Smooth muscle cell (in vitro differentiated cells): ENCODE results near the gene ARHGAP23. TPM values are rescaled to one million over a fixed set of nuclear protein-coding genes. Genes with fewer than 3 reads are reported as not detected.

Source experiments
- DNase-seq: peaks from one replicate; lab custom pipeline; 2025; ENCODE audit not compliant: unreplicated experiment; lab: John Stamatoyannopoulos, UW
- H2AFZ ChIP-seq: fragments of 200-600 bp; sonication (generic); 2 replicates; pipeline ENCODE4 v1.6.0; 2016; ENCODE audit warnings: antibody characterized with exemption, low read depth, mild to moderate bottlenecking
- H3F3A ChIP-seq: fragments of 200-600 bp; sonication (generic); 2 replicates; pipeline ENCODE4 v1.6.0; 2017; ENCODE audit warnings: antibody characterized with exemption, low read depth
- H3K27ac ChIP-seq: fragments of 200-600 bp; sonication (generic); 2 replicates; pipeline ENCODE4 v1.5.1; 2016; ENCODE audit warnings: low read depth, mild to moderate bottlenecking
- H3K27me3 ChIP-seq: fragments of 200-600 bp; sonication (generic); 2 replicates; pipeline ENCODE4 v1.6.1; 2016; ENCODE audit warnings: low read depth, mild to moderate bottlenecking
- H3K36me3 ChIP-seq: fragments of 200-600 bp; sonication (generic); 2 replicates; pipeline ENCODE4 v1.5.1; 2016; ENCODE audit warnings: low read depth
- H3K4me1 ChIP-seq: fragments of 200-600 bp; sonication (generic); 2 replicates; pipeline ENCODE4 v1.5.1; 2016; ENCODE audit warnings: low read depth
- H3K4me2 ChIP-seq: fragments of 200-600 bp; sonication (generic); 2 replicates; pipeline ENCODE4 v1.6.0; 2016; ENCODE audit warnings: mild to moderate bottlenecking
- H3K4me3 ChIP-seq: fragments of 200-600 bp; sonication (generic); 2 replicates; pipeline ENCODE4 v1.5.1; 2016; ENCODE audit warnings: mild to moderate bottlenecking
- H3K79me2 ChIP-seq: fragments of 200-600 bp; sonication (generic); 2 replicates; pipeline ENCODE4 v1.6.0; 2016; ENCODE audit warnings: low read depth, mild to moderate bottlenecking
- H3K9ac ChIP-seq: fragments of 200-600 bp; sonication (generic); 2 replicates; pipeline ENCODE4 v1.6.0; 2016; ENCODE audit warnings: low read depth
- H3K9me3 ChIP-seq: fragments of 200-600 bp; sonication (generic); replicated peaks from 2 replicates; pipeline ENCODE4 v1.5.1; 2016; ENCODE audit warnings: low read depth
- H4K20me1 ChIP-seq: fragments of 200-600 bp; sonication (generic); 2 replicates; pipeline ENCODE4 v1.6.0; 2016; ENCODE audit warnings: low read depth
- WGBS: methylation state at CpG from one replicate; pipeline ENCODE4 v1.1.7; 2016; ENCODE audit warnings: low lambda C conversion rate; 5-methylcytosine and 5-hydroxymethylcytosine counted together
- polyA plus RNA-seq: library from polyadenylated mRNA; unstranded; fragments of >200 nt; fragmentation: Nextera tagmentation; extraction: Ambion mirVana; gene quantifications from 2 replicates; pipeline ENCODE4 v1.2.1, GENCODE V29; 2016
- total RNA-seq: library from RNA; depleted of rRNA; stranded (reverse); fragments of >200 nt; gene quantifications from 2 replicates; pipeline ENCODE4 v1.2.3, GENCODE V29; 2014
- TF ChIP-seq, protein P1 (sequence below): fragments of 200-600 bp; sonication (generic); IDR thresholded peaks from 2 replicates; pipeline ENCODE4 v1.5.1; 2017; ENCODE audit warnings: borderline replicate concordance, mild to moderate bottlenecking, antibody characterized with exemption; ENCODE audit not compliant: insufficient read depth, poor library complexity, severe bottlenecking

The ARHGAP23 gene
- total and polyA plus RNA-seq, 2 experiments from 2014 or later: 24.9 to 34.0 TPM

DNA sequence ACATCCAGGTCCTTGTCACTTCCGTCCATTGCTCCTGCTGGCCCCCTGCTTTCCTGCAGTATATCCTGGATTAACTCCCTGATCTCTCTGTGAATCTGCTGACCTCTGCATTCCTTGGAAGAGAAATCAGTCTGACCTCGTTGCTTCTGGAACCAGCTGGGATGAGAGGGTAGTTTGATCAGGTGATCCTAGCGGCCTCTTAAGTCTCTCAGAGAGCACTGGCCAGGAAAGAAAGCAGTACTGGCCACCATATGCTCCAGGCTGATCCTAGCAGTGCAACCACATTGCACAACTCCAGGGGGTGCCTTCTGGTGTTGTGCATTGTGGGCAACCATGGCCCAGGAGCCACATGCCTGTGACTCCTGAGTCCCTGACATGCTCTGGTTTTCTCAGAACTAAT lies 79.2 kb downstream of the ARHGAP23 start:
- TF ChIP-seq, protein P1, sequence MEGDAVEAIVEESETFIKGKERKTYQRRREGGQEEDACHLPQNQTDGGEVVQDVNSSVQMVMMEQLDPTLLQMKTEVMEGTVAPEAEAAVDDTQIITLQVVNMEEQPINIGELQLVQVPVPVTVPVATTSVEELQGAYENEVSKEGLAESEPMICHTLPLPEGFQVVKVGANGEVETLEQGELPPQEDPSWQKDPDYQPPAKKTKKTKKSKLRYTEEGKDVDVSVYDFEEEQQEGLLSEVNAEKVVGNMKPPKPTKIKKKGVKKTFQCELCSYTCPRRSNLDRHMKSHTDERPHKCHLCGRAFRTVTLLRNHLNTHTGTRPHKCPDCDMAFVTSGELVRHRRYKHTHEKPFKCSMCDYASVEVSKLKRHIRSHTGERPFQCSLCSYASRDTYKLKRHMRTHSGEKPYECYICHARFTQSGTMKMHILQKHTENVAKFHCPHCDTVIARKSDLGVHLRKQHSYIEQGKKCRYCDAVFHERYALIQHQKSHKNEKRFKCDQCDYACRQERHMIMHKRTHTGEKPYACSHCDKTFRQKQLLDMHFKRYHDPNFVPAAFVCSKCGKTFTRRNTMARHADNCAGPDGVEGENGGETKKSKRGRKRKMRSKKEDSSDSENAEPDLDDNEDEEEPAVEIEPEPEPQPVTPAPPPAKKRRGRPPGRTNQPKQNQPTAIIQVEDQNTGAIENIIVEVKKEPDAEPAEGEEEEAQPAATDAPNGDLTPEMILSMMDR: peak; percentile 5
- Histone ChIP-seq H3F3A (no peaks in the 10 kb centered on the region), H4K20me1 (peaks cover 62% of the 10 kb centered on the region), H3K9me3 (no peaks in the 10 kb centered on the region), H3K4me2 (no peak overlapping the region), H3K27ac (no peak overlapping the region), H2AFZ (no peak overlapping the region), H3K9ac (no peak overlapping the region), H3K36me3 (no peaks in the 10 kb centered on the region), H3K4me3 (no peak overlapping the region), H3K79me2 (no peaks in the 10 kb centered on the region), H3K27me3 (no peaks in the 10 kb centered on the region), H3K4me1 (peaks cover 18% of the 10 kb centered on the region)
- no peak for DNase-seq
- WGBS: 88% methylated on average over 3 of the region's 3 CpGs

DNA sequence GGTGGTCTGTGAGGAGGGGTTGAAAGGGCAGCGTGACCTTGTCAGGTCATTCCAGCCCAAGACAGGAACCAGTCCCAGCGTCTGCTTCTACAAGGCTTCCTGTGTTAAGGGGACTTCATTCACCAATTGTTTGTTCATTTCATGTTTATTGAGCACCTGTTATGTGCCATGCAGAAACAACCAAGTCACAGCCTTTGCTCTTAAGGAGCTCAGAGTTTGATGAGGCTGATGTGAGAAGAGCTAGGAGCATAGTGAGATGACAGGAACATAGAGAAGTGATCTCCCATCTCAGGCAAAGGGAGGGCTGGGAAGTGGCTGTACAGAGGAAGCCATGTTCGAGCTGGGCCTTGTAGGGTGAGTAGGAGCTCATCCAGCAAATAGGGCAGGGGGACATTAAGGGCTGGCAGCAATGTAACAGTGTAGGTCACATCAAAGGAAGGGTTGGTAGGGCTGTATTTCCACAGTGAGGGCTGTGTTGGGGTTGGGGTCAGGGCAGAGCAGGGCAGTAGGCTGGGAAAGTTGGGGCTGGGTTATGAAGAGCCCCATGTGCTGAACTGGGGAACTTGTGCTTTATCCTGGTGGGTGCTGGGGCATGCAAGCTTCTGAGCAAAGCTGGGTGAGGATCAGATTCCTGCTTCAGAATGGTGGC lies 79.8 kb downstream of the ARHGAP23 start:
- Histone ChIP-seq H3K9me3 (no peaks in the 10 kb centered on the region), H3K36me3 (no peaks in the 10 kb centered on the region), H4K20me1 (peaks cover 65% of the 10 kb centered on the region), H3K27me3 (no peaks in the 10 kb centered on the region), H3K4me1 (peaks cover 18% of the 10 kb centered on the region), H3F3A (no peaks in the 10 kb centered on the region), H3K4me2 (no peak overlapping the region), H2AFZ (no peak overlapping the region), H3K9ac (no peak overlapping the region), H3K27ac (no peak overlapping the region), H3K4me3 (no peak overlapping the region), H3K79me2 (no peaks in the 10 kb centered on the region)
- TF ChIP-seq, protein P1: no peak
- no peak for DNase-seq
- 96% methylated on average over 3 of the region's 3 CpGs for WGBS

- no peak for DNase-seq
- H3K4me3 ChIP-seq: no peak overlapping the region
- WGBS: 69% methylated on average over 6 of the region's 6 CpGs
- no peak overlapping the region for H3K9ac ChIP-seq
- no peaks in the 10 kb centered on the region for H3K79me2 ChIP-seq
- H3K9me3 ChIP-seq: no peaks in the 10 kb centered on the region
- H3K4me1 ChIP-seq: peaks cover 18% of the 10 kb centered on the region
- H3F3A ChIP-seq: no peaks in the 10 kb centered on the region
- H3K36me3 ChIP-seq: no peaks in the 10 kb centered on the region
- TF ChIP-seq, protein P1: no peak
- no peak overlapping the region for H3K4me2 ChIP-seq
- no peak overlapping the region for H2AFZ ChIP-seq
- H4K20me1 ChIP-seq: peaks cover 65% of the 10 kb centered on the region
- no peaks in the 10 kb centered on the region for H3K27me3 ChIP-seq
- no peak overlapping the region for H3K27ac ChIP-seq
Observed at GRCh38 chr17:38508570-38508950, 80.3 kb downstream of the ARHGAP23 start.
